ENCODE measurements around the gene AMPD2. TPM values are rescaled to one million over a fixed set of nuclear protein-coding genes. Genes with fewer than 3 reads are reported as not detected.
A peak's percentile ranks its signal among the peaks of the same experiment; 100 is the strongest.

Gene AMPD2
- polyA plus RNA-seq, 3 donors: 75.0 to 961 (median 117) TPM

- peak in 1 of 3 donors; percentile 25 for DNase-seq
- no peaks in the 10 kb centered on the region for H3K9me3 ChIP-seq (replicated peaks in 1 of 2; ENCODE audit: control insufficient read depth in 1 of 2, insufficient read depth in 1 of 2, low read length in 2 of 2)
- H3K4me2 ChIP-seq (replicated peaks; ENCODE audit: extremely low read depth, low read length, poor library complexity, severe bottlenecking): no peak overlapping the region
- H3K4me1 Mint-ChIP-seq: peaks cover 70% of the 10 kb centered on the region
- H3K27ac Mint-ChIP-seq: peak overlapping the region in 2 of 7 donors; percentile 43 to 70
- intact Hi-C loops (cut with micrococcal nuclease): no loop called here
- no peak overlapping the region for H3K9ac ChIP-seq (ENCODE audit: insufficient read depth, low read length, poor library complexity, severe bottlenecking)
- H4K20me1 ChIP-seq (ENCODE audit: insufficient read depth, low read length): no peaks in the 10 kb centered on the region
- H3K9me3 Mint-ChIP-seq: peaks cover 0 to 2% (median 0%) of the 10 kb centered on the region in 7 donors
- TF ChIP-seq, protein P1, sequence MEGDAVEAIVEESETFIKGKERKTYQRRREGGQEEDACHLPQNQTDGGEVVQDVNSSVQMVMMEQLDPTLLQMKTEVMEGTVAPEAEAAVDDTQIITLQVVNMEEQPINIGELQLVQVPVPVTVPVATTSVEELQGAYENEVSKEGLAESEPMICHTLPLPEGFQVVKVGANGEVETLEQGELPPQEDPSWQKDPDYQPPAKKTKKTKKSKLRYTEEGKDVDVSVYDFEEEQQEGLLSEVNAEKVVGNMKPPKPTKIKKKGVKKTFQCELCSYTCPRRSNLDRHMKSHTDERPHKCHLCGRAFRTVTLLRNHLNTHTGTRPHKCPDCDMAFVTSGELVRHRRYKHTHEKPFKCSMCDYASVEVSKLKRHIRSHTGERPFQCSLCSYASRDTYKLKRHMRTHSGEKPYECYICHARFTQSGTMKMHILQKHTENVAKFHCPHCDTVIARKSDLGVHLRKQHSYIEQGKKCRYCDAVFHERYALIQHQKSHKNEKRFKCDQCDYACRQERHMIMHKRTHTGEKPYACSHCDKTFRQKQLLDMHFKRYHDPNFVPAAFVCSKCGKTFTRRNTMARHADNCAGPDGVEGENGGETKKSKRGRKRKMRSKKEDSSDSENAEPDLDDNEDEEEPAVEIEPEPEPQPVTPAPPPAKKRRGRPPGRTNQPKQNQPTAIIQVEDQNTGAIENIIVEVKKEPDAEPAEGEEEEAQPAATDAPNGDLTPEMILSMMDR (IDR thresholded peaks at IDR 0.05): no peak
- H3K27me3 ChIP-seq (ENCODE audit: control insufficient read depth in 2 of 2, insufficient read depth in 2 of 2, low read length in 2 of 2): no peaks in the 10 kb centered on the region
- H3K4me3 Mint-ChIP-seq: no peak overlapping the region
- peaks cover 0 to 1% (median 0%) of the 10 kb centered on the region in 3 donors for H3K27me3 Mint-ChIP-seq (ENCODE audit: low read depth in 3 of 3)
- H3K79me2 ChIP-seq (ENCODE audit: insufficient read depth, low read length): no peaks in the 10 kb centered on the region
- peaks cover 0 to under 1% of the 10 kb centered on the region in 2 donors for H3K36me3 Mint-ChIP-seq
- 100% methylated on average over 5 of the region's 13 CpGs for WGBS (ENCODE audit: insufficient coverage)
- H3K4me1 ChIP-seq (ENCODE audit: control insufficient read depth in 1 of 2, insufficient read depth in 2 of 2, low read length in 2 of 2): peaks cover 46 to 51% of the 10 kb centered on the region in 2 donors
- H2AFZ ChIP-seq (ENCODE audit: insufficient read depth, low read depth, low read length, poor library complexity, severe bottlenecking): no peak overlapping the region
- no peaks in the 10 kb centered on the region for H3K36me3 ChIP-seq (replicated peaks in 1 of 2; ENCODE audit: control insufficient read depth in 1 of 2, insufficient read depth in 2 of 2, low read length in 2 of 2)
- H3K4me3 ChIP-seq (replicated peaks in 1 of 3; ENCODE audit: low read depth in 2 of 3, low read length in 3 of 3): no peak overlapping the region
- no peak overlapping the region for H3K27ac ChIP-seq (ENCODE audit: low read depth in 1 of 2, low read length in 2 of 2)
These were observed 8.2 kb upstream of the AMPD2 start for GRCh38 chr1:109611308-109611990.

DNA sequence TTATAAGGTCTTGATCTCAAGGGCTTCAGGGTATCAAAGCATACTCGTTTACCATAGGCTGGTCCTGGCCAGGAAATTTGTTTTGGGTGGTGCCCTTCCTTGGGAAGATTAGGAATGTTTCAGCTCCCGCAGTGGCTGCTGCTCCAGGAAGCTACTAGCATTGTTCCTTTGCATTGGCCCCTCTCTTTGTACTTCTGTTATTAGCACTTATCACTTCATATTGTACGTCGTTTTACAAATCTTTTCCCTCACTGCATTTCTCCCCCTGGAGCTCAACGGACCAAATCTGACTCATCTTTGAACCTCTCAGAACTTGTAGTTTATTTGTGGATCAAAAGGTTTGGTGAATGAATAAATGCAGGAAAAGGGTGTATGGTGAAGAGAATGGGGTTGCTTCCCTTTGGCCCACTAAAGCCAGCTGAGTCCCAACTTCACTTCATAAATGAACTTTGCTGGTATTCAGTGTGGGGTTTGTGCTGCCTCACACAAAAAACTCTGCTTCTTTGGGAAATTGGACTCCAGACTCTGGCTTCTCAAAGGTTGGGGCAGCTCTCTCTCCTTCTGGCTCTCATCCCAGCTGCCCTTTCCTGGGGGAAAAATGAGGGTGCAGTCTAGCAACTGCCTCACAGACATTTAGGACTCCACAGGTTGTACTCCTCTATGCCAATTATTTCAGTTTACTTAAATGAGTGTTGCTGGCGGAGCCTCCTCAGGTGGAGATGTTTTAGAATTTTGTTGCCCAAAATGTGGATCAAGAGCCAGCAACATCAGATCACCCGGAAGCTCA, 6.1 kb upstream of the AMPD2 start:
- no peak for DNase-seq
- intact Hi-C loops (cut with micrococcal nuclease): no loop called here
- Mint-ChIP-seq H3K27me3 (ENCODE audit: low read depth in 3 of 3) (peaks cover 0 to 1% (median 0%) of the 10 kb centered on the region in 3 donors), H3K9me3 (peaks cover 0 to 2% (median 0%) of the 10 kb centered on the region in 7 donors), H3K27ac (peak overlapping the region in 4 of 7 donors; percentile 6 to 61 (median 30)), H3K4me3 (no peak overlapping the region), H3K4me1 (peaks cover 69% of the 10 kb centered on the region), H3K36me3 (peaks cover 0 to 5% of the 10 kb centered on the region in 2 donors)
- no peaks in the 10 kb centered on the region for H3K36me3 ChIP-seq (replicated peaks in 1 of 2; ENCODE audit: control insufficient read depth in 1 of 2, insufficient read depth in 2 of 2, low read length in 2 of 2)
- no peak overlapping the region for H3K4me3 ChIP-seq (replicated peaks in 1 of 3; ENCODE audit: low read depth in 2 of 3, low read length in 3 of 3)
- peak overlapping the region in 1 of 2 donors; percentile 99 for H3K27ac ChIP-seq (ENCODE audit: low read depth in 1 of 2, low read length in 2 of 2)
- H3K4me1 ChIP-seq (ENCODE audit: control insufficient read depth in 1 of 2, insufficient read depth in 2 of 2, low read length in 2 of 2): peaks cover 52 to 56% of the 10 kb centered on the region in 2 donors
- WGBS (ENCODE audit: insufficient coverage): 100% methylated on average over 2 of the region's 7 CpGs
- H3K4me2 ChIP-seq (replicated peaks; ENCODE audit: extremely low read depth, low read length, poor library complexity, severe bottlenecking): no peak overlapping the region
- no peak overlapping the region for H3K9ac ChIP-seq (ENCODE audit: insufficient read depth, low read length, poor library complexity, severe bottlenecking)
- H3K79me2 ChIP-seq (ENCODE audit: insufficient read depth, low read length): peaks cover 4% of the 10 kb centered on the region
- H3K27me3 ChIP-seq (ENCODE audit: control insufficient read depth in 2 of 2, insufficient read depth in 2 of 2, low read length in 2 of 2): no peaks in the 10 kb centered on the region
- no peaks in the 10 kb centered on the region for H4K20me1 ChIP-seq (ENCODE audit: insufficient read depth, low read length)
- no peak overlapping the region for H2AFZ ChIP-seq (ENCODE audit: insufficient read depth, low read depth, low read length, poor library complexity, severe bottlenecking)
- no peaks in the 10 kb centered on the region for H3K9me3 ChIP-seq (replicated peaks in 1 of 2; ENCODE audit: control insufficient read depth in 1 of 2, insufficient read depth in 1 of 2, low read length in 2 of 2)
- TF ChIP-seq, protein P1 (IDR thresholded peaks at IDR 0.05): no peak
